IPS-11a (cell line): Measurements from ENCODE around the gene KCNQ2.

Experiments used
- H3K4me3 ChIP-seq: one replicate; pipeline ENCODE4 v1.5.1; 2013; ENCODE audit warnings: low read depth, low read length, control low read depth

The KCNQ2 gene

DNA sequence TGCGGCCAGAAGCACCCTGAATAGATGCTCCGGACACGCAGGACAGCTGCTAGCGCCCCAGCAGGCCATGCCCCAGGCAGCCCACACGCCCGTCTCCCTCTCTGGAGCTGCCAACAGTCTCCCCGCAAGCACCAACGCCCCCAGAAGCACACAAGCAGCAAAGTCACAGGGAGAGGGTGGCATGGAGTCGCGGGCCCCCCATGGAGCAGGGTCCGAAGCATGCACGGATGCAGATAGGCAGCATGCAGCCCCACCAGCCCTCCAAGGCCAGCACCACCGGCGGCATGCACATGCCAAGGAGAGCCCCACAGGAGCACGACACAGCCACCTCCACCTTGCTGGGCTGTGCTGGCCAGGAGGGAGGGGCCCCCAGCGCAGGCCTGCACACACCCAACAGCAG, 53.8 kb downstream of the KCNQ2 start:
- H3K4me3 ChIP-seq = no peak overlapping the region

DNA sequence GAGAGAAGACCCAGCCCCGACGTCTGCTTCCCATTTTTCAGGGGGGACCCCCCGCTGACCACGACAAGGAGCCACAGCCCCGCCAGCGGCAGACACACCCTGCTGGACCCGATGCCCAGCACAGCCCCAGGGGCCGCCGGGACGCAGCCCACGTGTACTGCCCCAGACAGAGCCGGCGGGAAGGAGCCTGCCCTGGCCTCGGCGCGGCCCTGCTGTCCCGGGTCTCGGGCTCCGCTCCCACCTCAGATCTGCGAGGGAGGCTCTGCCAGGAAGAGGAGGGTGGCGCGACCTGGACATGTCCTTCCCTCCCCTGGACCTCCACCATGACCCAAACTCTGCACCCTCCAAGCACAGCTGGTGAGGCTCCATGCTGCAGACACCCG, 54.7 kb downstream of the KCNQ2 start:
- H3K4me3 ChIP-seq = no peak overlapping the region

DNA sequence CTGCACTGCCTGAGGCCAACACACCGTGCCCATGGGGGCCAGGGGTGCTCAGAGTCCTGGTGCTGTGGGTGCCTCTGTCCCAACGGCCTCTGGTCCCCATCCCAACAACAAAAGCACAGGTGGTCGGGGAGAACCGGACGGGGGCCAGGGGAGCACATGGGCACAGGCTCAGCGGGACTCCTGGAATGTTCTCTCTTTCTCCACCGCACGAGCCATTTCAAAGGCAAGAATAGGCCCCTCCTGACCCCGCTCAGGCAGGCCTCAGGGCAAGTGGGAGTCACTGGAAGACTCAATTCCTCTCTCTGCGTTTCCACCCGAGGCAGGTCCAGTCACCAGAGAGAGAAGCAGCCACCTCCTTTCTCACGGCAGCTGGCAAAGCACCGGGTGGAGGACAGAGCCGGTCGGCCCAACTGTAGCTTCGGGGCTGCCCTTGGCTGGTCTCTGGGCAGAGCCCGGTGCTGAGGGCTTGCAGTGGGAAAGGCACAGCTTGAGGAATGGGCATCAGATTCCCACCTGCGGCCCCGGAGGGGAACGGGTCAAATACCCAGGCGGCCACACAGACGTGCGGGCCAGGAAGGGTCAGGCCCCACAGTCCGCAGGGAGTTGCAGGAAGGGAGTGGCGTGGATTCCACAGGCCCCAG, 55.2 kb downstream of the KCNQ2 start:
- no peak overlapping the region for H3K4me3 ChIP-seq

DNA sequence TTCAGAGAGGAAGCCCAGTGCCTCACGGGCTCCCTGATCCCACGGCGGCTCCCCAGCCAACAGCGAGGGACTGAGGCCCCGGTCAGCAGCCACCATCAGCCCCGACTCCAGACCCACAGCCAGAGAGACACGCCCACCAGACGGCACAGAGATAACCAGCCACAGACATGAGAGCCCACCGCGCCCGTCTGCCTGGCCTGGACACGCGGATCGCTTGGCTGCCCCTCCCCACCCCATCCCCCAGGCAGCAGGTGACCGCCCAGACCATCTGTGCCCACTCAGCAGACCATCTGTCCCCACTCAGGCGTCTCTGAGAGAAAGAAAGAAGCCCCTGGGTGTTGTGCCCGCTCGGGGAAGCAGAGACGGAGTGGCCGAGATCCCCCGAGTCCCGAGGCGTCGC, 55.8 kb downstream of the KCNQ2 start:
- no peak overlapping the region for H3K4me3 ChIP-seq

DNA sequence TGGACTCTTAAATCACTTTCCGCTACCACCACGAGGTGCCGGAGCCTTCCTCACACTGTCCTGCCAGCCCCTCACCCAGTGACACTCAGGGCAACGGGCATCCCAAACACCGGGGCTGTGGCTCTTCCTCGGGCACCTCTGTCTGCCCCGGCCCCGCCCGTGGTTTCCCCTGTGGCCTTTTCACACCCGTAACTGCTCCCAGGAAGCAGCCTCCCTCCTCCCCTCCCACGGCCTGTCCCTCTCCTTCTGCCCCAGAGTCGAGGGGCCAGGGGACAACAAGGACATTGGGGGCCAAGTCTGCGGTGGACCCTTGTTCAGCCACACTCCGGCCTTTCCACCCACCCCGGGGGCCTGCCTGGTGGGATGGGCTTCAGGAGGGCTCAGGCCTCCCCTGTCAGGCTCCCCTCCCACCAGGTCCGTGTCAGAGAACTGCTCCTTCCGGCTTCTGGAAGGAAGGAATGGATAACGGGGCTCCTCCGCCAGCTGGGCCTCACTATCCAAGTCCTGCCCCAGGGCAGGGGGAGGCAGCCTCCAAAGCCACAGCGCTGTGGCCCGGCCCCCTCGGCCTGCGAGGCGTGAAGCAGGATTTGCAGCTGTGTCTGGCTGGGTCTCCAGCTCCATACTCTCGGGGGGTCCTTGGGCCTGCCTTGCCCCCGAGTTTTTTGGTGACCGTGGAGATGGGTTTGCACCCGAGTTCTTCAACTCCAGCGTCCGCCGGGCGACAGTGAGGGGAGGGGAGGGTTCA, 56.6 kb downstream of the KCNQ2 start:
- H3K4me3 ChIP-seq = no peak overlapping the region

DNA sequence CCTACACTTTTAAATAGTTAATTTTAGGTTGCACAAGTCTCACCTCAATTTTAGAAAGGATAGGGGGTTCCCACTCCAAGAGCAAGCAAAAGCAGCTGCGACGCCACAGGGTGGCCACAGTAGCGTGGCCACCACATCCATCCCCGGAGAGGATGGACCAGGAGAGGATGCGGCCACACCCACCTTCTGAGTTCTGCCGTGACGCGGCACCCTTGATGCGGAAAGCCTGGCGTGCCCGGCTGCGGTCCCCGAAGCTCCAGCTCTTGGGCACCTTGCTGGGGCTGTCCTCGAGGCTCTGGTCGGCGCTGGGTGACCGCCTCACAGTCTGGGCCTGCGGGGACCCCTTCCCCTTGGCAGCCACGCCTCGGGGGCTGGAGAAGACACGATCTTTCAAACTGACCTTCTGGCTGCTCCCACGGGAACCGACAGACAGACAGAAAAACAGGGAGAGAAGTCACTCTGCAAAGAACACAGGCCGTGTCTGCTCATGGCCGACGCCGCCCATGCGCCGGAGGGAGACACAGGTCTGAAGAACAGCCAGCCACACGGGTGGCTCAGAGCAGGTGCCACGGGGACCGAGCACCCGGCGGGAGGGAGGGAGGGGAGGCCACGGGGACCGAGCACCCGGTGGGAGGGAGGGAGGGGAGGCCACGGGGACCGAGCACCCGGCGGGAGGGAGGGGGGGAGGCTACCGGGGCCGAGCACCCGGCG, 57.6 kb downstream of the KCNQ2 start:
- H3K4me3 ChIP-seq = no peak overlapping the region

DNA sequence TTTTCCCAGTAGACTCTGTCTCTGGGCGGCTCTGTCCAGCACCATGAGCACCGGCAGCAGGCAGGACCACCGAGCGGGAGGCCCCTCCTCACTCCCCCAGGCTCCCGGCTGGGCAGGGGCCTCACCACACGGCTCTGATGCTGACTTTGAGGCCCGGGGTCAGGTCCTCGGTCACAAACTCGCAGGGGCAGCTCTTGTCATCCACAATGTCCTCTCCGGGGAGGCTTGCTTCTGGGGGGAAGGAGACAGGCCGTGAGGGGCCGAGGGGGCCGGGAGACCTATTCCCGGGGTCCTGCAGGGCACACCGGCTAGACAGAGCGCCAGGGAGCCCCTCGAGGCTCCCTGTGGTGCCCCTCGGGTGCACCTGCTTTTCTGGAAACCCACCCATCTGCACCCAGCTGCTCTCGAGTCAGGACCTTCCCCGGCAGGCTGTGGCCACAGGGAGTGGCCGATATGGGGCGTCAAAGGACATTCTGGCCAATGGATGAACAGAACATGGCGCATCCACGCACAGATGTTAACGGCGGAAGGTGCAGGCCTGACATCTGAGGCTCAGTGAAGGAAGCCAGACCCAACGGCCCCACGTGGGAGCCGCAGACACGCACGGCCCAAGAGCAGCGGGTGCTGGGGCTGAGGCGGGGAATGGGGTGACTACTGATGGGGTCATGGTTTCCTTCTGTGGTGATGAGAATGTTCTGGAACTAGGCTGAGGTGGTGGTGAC, 58.3 kb downstream of the KCNQ2 start:
- H3K4me3 ChIP-seq = no peak overlapping the region

DNA sequence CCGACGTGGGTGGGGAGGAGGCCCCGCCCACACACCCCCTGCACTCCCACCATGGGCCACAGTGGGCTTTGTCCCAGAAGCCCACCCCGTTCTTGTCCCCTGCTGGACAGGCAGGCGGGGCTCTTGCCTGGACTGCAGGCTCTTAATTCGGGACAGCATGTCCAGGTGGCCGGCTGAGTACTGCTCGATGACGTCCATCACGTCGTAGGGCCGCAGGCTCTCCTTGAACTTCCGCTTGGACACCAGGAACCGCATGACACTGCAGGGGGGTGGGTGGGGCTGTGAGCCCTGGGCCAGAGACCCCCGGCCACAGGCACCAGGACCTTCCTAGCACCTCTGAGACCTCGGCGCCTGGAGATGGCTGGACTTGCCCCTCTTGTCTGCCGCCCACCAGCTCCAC, 59.1 kb downstream of the KCNQ2 start:
- H3K4me3 ChIP-seq = no peak overlapping the region

DNA sequence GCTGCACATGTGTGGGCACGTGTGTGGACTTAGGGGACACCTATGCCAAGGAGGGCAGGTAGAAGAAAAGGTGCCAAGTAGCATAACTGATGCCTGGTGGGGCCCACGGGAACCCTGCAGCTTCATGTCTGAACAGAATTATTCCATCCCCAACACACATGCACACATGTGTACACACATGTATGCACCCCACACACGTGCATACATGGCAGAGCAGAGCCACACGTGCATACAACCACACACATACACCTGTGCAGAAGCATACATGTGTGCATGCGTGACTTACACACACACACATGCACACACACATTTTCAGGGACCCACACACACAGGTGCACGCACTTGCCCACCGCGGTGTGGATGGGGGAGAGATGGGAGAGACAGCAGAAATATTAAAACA, 59.6 kb downstream of the KCNQ2 start:
- no peak overlapping the region for H3K4me3 ChIP-seq

DNA sequence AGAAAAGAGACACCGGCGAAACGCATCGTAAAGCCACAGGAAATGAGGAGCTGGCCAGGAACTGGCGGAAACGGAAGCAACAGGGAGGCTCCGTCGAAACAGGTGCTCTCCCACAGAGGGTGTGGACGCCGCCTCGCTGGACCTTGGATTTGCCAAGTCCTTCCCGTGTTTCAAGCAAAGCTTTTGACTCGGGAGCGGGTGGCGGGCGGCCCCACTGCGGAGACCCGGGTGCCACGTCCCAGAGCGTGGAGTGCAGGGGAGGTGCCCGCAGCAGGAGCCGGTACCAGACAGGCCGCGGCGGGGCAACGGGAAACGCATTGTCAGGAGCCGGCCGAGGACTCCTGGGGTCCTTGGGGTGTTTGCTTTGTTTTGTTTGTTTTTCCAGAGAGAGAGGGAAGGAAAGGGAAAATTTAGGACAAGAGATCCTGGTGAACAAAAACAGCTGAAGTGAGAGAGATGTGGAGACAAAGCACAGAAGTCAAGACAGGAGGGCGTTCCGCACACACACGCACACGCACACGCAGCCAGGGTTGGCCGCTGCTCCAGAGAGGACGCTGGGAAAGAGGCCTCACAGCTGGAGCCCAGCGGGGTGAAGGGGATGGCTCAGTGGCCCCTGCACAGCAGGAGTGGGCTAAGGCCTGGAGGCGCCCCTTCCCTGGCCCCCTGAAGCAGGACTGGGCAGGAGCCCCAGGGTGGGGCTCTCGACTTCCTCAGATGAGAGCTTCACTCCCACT, 60.4 kb downstream of the KCNQ2 start:
- no peak overlapping the region for H3K4me3 ChIP-seq

DNA sequence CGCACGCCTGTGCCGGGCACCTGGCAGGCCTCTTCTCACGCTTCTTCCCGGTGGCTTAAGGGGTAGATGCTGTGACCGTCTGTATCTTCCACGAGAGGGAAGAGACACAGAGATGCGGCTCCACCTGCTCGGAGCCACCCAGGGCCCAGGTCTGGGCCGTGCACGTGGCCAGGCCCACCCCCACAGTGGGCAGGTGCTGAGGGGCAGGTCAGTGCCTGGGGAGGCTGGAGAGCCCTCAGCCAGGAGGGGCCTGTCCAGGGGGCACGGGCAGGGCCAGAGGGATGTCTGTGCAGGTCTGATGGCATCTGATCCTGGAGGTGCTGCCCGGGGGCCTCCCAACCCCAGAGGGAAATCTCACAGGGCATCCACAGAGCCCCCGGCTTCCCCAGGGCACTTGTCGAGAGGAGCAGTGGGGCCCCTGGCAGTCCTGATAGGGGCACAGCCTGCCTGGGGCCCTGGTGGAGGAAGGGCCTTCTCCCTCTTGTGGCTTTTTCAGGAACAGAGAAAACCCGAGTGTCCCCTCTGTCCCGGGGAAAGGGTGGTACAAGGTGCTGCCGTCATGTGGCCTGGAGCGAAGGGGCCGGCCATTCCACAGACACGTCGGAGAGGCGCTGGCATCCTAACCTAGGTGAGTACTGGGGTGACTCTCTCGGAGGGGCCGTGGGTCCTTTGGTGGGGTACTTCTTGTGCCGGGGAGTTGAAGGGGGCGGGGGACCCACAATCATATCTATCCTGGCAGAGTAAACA, 61.1 kb downstream of the KCNQ2 start:
- no peak overlapping the region for H3K4me3 ChIP-seq

DNA sequence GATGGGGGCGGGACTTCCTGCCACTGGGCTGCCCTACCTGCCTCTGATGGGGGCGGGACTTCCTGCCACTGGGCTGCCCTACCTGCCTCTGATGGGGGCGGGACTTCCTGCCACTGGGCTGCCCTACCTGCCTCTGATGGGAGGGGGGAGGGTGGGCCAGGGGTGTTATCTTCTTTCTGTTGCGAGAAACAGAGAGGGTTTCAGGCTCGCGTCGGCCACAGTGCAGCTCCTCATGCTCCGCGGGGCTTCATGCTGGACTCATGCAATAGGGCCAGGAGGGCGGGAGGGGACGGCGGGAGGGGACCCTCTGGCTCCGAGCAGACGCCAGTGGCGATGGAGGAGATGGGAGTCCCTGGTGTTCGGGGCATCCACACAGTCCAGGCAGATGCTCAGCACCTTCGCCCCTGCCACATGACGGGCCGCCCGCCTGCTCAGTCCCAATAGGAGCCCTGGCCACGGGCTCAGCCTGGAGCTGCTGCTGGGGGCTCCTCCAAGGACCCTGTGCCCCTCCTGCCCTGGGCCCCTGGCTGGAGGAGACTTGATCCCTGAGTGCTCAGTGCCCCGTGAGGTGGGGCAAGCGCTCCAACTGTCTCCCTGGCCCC, 62.5 kb downstream of the KCNQ2 start:
- no peak overlapping the region for H3K4me3 ChIP-seq

DNA sequence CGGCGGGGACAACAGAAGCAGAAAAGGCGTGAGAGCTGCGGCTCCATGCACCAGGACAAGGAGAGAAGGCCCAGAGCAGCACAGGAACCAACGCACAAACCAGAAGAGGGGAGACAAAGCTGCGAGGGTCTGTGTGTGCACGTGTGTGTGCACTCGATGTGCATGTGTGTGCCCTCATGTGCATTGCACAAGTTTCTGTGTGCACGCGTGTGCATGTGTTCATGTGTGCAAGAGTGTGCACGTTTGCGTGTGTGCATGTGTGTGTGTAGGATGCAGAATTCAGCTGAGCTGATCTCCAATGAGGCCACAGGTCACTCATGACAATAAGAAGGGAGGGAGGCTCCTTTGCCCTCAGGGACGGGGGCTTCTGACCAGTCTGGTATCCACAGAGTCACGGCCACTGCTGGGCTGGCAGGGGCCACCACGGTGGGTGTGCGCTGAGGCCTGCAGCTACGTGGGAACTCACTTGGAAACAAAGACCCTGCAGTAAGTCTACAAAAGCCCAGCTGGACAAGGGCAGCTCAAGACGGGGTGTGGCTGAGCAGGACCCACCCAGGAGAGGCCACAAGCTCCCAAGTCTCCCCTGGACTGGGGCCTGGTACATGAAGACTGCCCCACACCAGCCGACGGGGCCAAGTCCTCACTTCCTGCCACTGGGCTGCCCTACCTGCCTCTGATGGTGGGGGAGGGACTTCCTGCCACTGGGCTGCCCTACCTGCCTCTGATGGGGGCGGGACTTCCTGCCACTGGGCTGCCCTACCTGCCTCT, 63.2 kb downstream of the KCNQ2 start:
- no peak overlapping the region for H3K4me3 ChIP-seq

DNA sequence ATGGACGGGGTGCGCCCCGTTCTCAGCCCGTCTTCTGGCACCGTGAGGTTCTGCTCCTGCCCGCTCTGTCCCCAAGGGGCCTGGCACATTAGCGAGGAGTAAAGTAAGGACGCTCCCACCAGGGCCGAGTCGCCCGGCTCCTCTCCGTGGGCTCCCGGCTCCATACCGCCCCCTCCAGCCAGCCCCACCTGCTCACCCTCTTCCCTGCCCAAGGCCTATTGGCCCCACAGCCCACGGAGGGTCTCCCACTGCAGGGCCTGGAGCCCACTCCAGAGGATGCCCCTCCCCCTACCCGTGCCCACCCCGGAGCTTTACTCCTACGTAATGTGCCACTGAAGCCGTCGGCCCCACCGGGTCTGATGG, 63.8 kb downstream of the KCNQ2 start:
- no peak overlapping the region for H3K4me3 ChIP-seq

DNA sequence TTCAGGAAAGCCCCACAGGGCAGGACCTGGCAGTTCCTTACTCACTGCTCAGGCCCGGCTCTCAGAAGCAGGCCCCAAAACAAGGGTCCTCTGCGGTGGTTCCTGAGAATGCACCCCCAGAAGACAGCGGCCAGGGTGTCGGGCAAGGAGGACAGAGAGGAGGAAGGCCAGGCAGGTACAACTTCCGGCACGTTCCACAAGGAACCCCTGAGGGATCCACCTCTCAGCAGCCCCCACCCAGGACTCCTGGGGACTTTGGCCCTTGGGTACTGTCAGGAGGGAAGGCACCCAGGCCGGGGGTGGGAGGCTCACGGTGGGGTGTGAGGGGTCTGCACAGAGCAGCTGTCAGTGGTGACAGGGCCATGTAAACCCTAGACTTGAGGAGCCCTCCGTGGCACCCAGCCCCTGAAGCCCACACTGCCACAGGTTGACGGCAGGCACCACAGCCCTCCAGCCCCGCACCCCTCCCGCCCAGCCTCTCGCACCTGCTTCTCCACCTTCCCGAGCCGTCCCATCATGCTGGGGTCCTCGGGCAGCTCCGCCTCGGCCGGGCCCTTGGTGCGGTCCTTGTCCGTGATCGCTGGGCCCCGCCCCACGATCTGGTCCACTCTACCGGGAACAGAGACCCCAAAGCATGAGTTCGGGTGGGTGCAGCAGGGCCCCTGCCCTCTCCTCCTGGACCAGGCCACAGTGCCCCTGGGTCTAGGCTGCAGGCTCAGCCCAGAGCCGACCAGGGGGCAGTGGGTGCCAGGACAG, 64.3 kb downstream of the KCNQ2 start:
- H3K4me3 ChIP-seq = no peak overlapping the region

DNA sequence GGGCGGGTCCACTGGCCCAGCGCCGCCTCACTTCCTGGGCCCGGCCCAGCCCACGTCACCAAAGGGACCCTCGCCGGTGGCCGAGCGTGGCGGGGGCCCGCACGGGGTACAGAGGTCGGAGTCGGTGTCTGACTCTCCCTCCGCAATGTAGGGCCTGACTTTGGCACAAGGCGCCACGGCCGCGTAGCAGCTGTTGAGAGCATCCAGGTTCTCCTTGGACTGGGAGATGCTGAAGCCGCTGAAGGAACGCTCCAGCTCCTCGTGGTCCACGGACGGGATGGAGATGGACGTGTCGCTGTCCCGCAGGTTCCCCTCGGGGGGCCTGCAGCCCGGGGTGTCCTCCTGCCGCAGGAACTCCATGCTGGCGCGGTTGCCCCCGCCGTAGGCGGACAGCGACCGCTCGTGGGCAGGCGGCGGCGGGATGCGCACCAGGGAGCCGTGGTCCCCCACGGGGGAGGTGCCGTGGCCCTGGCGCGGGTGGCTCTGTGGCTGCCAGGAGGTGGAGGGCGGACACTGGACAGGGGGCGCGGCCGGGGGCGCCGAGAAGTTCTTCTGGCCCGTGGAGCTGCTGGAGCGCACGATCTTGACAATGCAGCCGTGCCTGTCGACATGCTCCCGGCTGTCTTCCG, 65.7 kb downstream of the KCNQ2 start:
- no peak overlapping the region for H3K4me3 ChIP-seq

DNA sequence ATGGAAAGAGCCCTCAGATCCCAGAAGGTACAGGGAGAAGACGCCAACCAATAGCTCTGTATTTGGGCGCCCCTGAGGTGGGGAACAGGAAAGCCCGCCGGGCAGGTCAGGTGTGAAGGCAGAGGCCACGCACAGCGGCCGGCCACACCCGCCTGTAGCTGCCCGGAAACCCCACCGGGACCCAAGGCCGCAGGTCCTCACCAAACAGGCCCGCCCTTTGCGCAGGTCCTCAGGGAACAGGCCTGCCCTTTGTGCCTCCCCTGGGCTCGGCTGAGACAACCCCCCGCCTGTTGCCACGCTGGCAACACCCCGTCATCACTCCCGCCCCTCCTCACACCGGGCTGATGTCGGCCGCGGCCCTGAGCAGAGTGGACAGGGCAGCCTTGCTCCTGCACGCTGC, 66.4 kb downstream of the KCNQ2 start:
- H3K4me3 ChIP-seq = no peak overlapping the region
